Measurements from ENCODE around the gene MINAR1. TPM values are rescaled to one million over a fixed set of nuclear protein-coding genes. Genes with fewer than 3 reads are reported as not detected.

MINAR1 gene
- total RNA-seq, 1 experiment from 2014 or later: 2.5 TPM

DNA sequence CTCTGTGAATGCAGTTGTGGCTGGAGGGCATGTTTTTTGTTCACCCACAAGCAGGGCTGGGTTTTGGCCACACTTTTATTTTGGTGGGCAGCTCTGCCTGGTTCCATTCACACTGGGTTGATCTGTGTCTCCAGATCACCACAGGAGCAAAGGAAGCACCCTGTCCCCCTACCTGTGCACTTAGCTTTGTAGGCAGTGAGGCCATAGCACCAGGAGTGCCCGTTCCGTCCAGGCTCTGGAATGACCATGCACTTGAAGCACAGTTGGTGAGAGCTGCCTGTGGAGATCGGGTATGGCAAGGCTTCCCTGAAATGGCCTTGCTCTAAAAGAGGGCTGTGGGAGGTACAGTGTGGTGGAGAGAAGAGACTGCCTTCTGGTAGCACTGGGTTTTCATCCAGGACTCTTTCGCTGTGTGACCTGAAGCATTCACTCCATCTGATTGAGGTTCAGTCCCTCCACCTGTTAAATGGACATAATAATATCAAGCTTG is 31.7 kb downstream of the MINAR1 start:
- no peak for DNase-seq (ENCODE audit: low read depth)

GRCh38 chr15:79466488-79466887 is 34.4 kb downstream of the MINAR1 start:
- no peak for DNase-seq (ENCODE audit: low read depth)

GRCh38 chr15:79467865-79468586 is 35.9 kb downstream of the MINAR1 start:
- no peak for DNase-seq (ENCODE audit: low read depth)

DNA sequence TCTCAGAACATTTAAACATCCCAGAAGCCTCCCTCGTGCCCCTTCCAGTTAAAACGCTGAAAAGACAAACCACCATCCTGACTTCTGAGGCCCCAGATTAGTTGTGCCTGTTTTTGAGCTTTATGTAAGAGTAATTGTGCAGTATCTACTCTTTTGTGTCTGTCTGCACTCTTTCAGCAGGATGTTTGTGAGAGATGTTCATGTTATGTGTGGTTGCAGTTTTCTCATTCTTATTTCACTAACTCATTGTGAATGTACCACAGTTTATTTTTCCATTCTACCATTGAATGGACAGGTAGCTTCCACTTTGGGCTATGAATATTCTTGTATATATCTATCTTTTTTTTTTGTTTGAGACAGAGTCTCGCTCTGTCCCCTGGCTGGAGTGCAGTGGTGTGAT is 40.3 kb downstream of the MINAR1 start:
- no peak for DNase-seq (ENCODE audit: low read depth)

- DNase-seq (ENCODE audit: low read depth): peak; percentile 7
Observed at GRCh38 chr15:79474252-79474651, 42.1 kb downstream of the MINAR1 start.

DNA sequence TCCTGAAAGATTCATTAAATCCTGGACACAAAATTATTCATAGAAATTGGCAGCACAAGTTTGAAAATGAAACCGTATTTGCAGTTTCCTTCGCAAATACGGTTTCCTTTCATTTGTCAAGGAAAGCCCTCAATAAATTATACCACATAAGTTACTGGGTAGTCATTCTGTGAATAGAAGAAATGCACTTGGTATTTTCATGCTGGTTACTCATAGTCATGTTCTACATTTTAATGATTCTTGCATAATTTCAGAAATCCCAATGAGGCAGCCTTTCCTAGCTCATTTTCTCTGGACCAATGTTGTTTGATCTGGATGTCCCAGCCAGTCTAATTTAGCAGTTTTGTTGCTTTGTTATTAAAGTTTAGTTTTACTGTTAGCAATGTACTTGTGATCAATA is 43.2 kb downstream of the MINAR1 start:
- DNase-seq (ENCODE audit: low read depth): peak; percentile 14

- no peak for DNase-seq (ENCODE audit: low read depth)
Observed at GRCh38 chr15:79478108-79478507, 46.0 kb downstream of the MINAR1 start.

DNA sequence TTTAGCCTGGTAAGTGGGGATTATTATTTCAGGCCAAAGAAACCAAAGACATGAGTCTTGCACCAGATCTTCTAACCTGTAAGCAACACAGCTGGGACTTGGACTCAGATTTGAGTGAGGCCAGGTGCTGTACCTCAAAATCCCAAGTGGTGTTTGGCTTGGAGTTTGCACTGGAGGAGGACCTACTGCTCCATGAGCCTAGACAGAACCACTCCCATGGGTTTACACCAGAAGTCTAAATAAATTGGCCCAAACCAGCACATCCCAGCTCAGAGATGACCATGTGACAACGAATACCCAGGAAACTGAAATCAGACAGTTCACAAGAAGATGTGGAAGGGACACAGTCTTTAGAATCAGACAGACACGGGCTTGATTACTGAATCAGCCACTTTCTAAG is 47.5 kb downstream of the MINAR1 start:
- DNase-seq (ENCODE audit: low read depth): no peak

GRCh38 chr15:79481793-79482192 is 49.7 kb downstream of the MINAR1 start:
- DNase-seq (ENCODE audit: low read depth): no peak

Other genes starting within 250 kb of the MINAR1 start
- not detected in 2 replicates for gene ANKRD34C, start 149.6 kb upstream of the MINAR1 start, total RNA-seq (2014; rRNA removed; shearing (Covaris generic))
- 184 and 192 TPM in 2 replicates for gene TMED3, start 121.2 kb upstream of the MINAR1 start, total RNA-seq (2014; rRNA removed; shearing (Covaris generic))